Activated B cell treated with CpG ODN at 0.5 μM for 24 hours (primary cell): ENCODE results near the gene ZSWIM4. TPM values are rescaled to one million over a fixed set of nuclear protein-coding genes. Genes with fewer than 3 reads are reported as not detected.

Source experiments
- ATAC-seq: fragments of 200-7000 bp; cut with Tn5 transposase; one replicate; pipeline ENCODE4 v1.10.0; 2021; ENCODE audit warnings: low read depth, mild to moderate bottlenecking, moderate library complexity
- CTCF ChIA-PET: fragments of 350-600 bp; sonication (Branson Sonifier 250); formaldehyde crosslinking; loops from one replicate; lab custom pipeline; 2021; ENCODE audit warnings: antibody characterized with exemption; lab: Charles Lee
- POLR2A ChIA-PET: fragments of 350-600 bp; sonication (Branson Sonifier 250); formaldehyde crosslinking; loops from one replicate; lab custom pipeline; 2021; ENCODE audit warnings: antibody characterized with exemption; lab: Charles Lee
- DNase-seq: peaks from one replicate; pipeline ENCODE4 v3.0.0; 2022
- H3K27ac Mint-ChIP-seq: one replicate; pipeline ENCODE4 v1.8.0; 2020; ENCODE audit warnings: mixed read lengths
- H3K27me3 Mint-ChIP-seq: one replicate; pipeline ENCODE4 v1.8.0; 2021; ENCODE audit warnings: mixed read lengths
- H3K36me3 Mint-ChIP-seq: one replicate; pipeline ENCODE4 v1.8.0; 2021; ENCODE audit warnings: low read depth, mixed read lengths
- H3K4me1 Mint-ChIP-seq: one replicate; pipeline ENCODE4 v1.8.0; 2021; ENCODE audit warnings: mixed read lengths
- H3K4me3 Mint-ChIP-seq: one replicate; pipeline ENCODE4 v1.8.0; 2020; ENCODE audit warnings: mild to moderate bottlenecking, mixed read lengths
- H3K9me3 Mint-ChIP-seq: one replicate; pipeline ENCODE4 v1.8.0; 2020; ENCODE audit warnings: mixed read lengths
- CTCF ChIP-seq: fragments of 200-600 bp; IDR thresholded peaks from one replicate; pipeline ENCODE4 v1.8.0; 2022; ENCODE audit warnings: antibody characterized with exemption, mild to moderate bottlenecking
- intact Hi-C: fragments of 100-400 bp; cut with micrococcal nuclease; formaldehyde crosslinking; loops from one replicate; pipeline ENCODE4 v1.15.1; 2024
- total RNA-seq: library from RNA; stranded (reverse); gene quantifications from 2 replicates; pipeline ENCODE4 v1.2.3, GENCODE V29; 2022

ZSWIM4 gene
- total RNA-seq, 1 donor from 2014 or later = 11.2 TPM

GRCh38 chr19:13842291-13843103, 47.3 kb downstream of the ZSWIM4 start:
- ATAC-seq (peak; percentile 6), DNase-seq (peak; percentile 78)
- peaks cover 76% of the 10 kb centered on the region for H3K4me1 Mint-ChIP-seq
- H3K4me3 Mint-ChIP-seq = peak overlapping the region; percentile 88
- CTCF ChIA-PET = interaction anchor here (1.5 to 1.6 kb wide), 2 partner anchors 20 to 48 kb away, joined by 4 read pairs; partner anchors contain the start of gene ZSWIM4
- no peaks in the 10 kb centered on the region for H3K9me3 Mint-ChIP-seq
- no peaks in the 10 kb centered on the region for H3K27me3 Mint-ChIP-seq
- peaks cover 2% of the 10 kb centered on the region for H3K36me3 Mint-ChIP-seq
- TF ChIP-seq CTCF = no peak
- H3K27ac Mint-ChIP-seq = peak overlapping the region; percentile 92
- intact Hi-C loops = no loop called here
- POLR2A ChIA-PET = interaction anchor here (0.6 to 5.2 kb wide), 5 partner anchors 19 to 68 kb away, joined by 5 to 33 read pairs (median 7); partner anchors contain the start of genes C19orf53 and ZSWIM4

- TF ChIP-seq CTCF = no peak
- H3K27ac Mint-ChIP-seq = peak overlapping the region; percentile 91
- POLR2A ChIA-PET = interaction anchor here (1.3 kb wide), 1 partner anchor 49 kb away, joined by 3 read pairs; no protein-coding TSS in a partner anchor
- no peaks in the 10 kb centered on the region for H3K9me3 Mint-ChIP-seq
- CTCF ChIA-PET = no interaction called here
- H3K27me3 Mint-ChIP-seq = no peaks in the 10 kb centered on the region
- H3K36me3 Mint-ChIP-seq = peaks cover 2% of the 10 kb centered on the region
- intact Hi-C loops = no loop called here
- peaks cover 73% of the 10 kb centered on the region for H3K4me1 Mint-ChIP-seq
- ATAC-seq (no peak), DNase-seq (no peak)
- H3K4me3 Mint-ChIP-seq = peak overlapping the region; percentile 88
Measured at GRCh38 chr19:13843104-13843921, 48.1 kb downstream of the ZSWIM4 start.

DNA sequence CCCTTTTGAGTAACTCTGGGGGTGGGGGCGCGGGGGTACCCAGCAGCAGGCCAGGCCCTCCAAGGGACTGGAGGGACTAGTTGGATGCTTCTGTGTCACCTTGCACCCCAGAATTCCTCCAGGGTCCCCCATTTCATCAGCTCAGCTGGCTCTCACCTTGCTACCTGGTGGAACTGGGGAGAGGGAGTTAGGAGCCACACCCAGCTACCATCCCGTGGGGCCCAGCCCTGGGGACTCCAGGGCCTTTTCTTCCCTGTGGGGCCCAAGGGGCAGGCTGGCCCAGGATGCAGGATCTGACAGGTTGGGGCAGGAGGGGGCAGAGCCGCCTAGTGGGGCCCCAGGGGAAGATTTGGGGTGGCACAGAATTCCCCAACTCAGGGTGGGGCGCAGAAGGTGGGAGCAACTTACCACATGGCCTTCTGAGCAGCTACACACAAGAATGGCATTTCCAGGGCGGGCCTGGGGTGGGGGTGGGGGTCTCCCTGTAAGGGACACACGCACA, 48.9 kb downstream of the ZSWIM4 start:
- ATAC-seq = no peak
- peak overlapping the region; percentile 91 for H3K27ac Mint-ChIP-seq
- POLR2A ChIA-PET = interaction anchor here (1.3 kb wide), 1 partner anchor 50 kb away, joined by 3 read pairs; no protein-coding TSS in a partner anchor

GRCh38 chr19:13846557-13847406, 51.5 kb downstream of the ZSWIM4 start:
- ATAC-seq (peak; percentile 56), DNase-seq (peak; percentile 92)
- H3K4me1 Mint-ChIP-seq = peaks cover 62% of the 10 kb centered on the region
- H3K4me3 Mint-ChIP-seq = peak overlapping the region; percentile 88
- CTCF ChIA-PET = interaction anchor here (1.0 to 1.2 kb wide), 2 partner anchors 11 to 15 kb away, joined by 4 to 10 read pairs; no protein-coding TSS in a partner anchor
- H3K36me3 Mint-ChIP-seq = no peaks in the 10 kb centered on the region
- no peak for TF ChIP-seq CTCF
- H3K27ac Mint-ChIP-seq = peak overlapping the region; percentile 98
- POLR2A ChIA-PET = interaction anchor here (0.6 to 3.3 kb wide), 22 partner anchors 7 to 695 kb away, joined by 3 to 73 read pairs (median 4); partner anchors contain the start of genes ASF1B, C19orf53, MRI1 and ZSWIM4
- intact Hi-C loops = loop anchor here (1.0 to 5.0 kb wide), 8 partner anchors 7 to 744 kb away; partner anchors contain the start of genes LYL1, RFX1 and ZSWIM4
- H3K27me3 Mint-ChIP-seq = peaks cover 3% of the 10 kb centered on the region
- no peaks in the 10 kb centered on the region for H3K9me3 Mint-ChIP-seq

More for the DNA sequence above, 48.9 kb downstream of the ZSWIM4 start:
- Mint-ChIP-seq H3K36me3 (peaks cover 2% of the 10 kb centered on the region), H3K27me3 (peaks cover 3% of the 10 kb centered on the region), H3K4me3 (peak overlapping the region; percentile 72), H3K4me1 (peaks cover 70% of the 10 kb centered on the region), H3K9me3 (no peaks in the 10 kb centered on the region)
- CTCF ChIA-PET = no interaction called here
- no peak for TF ChIP-seq CTCF
- intact Hi-C loops = no loop called here
- DNase-seq = no peak
